Activated CD4-positive, CD25-positive, alpha-beta regulatory T cell (primary cell): ENCODE results near the gene KIAA0586.
"Not testable (repeated sequence)": the region's sequence is repeated elsewhere in the genome, so short reads cannot be mapped to it uniquely, and the experiment has no call there.

ENCODE experiments used
- DNase-seq, 4 experiments: peaks; one replicate each; lab custom pipeline; 2025; lab: John Stamatoyannopoulos, UW

Gene KIAA0586

DNA sequence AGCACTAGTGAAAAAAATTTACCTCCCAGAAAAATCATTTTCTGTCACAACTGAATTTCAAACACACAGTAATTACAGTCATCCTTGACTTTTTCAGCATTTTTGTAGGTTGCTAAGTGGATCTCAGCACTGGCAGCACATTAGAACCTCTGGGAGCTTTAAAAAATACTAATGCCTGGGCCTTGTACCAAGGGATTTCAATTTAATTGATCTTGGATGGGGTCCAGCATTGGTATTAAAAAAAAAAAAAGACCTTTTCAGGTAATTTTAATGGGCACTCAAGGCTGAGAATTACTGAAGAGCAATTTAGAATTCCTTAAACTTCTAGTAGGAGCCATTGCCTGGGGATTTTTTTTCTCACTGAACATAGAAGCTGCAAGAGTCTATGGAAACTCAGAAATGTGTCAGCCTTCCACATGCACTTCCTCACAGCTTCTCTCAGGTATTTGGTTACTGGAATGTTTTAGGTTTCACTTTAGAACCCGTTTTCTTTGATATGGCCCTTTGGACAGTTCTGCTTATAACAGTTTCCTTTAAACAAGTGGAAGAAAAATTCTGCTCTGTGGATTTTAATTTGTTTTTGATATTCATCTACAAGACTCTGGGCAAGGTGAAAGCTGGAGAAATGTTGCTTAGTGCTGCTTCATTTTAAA is 121.7 kb downstream of the KIAA0586 start:
- no peak for DNase-seq

DNA sequence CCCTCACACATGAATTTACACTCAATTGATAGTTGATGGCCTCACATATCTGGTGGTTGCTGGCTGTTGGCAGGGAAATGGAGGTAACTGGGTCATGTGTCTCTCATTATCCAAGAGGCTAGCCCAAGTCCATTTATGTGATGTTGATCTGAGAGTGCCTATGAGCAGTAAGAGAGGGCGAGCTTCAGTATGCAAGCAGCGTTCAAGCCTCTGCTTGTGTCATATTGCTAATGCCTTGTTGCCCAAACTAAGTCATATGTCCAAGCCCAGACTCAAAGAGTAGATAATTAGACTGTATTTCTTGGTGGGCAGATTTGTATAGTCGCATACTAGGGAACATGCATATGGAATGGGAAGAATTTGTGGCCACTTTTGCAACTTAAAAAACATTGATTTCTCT is 126.4 kb downstream of the KIAA0586 start:
- no peak for DNase-seq

- DNase-seq, result no peak
Measured at GRCh38 chr14:58555647-58556046, 128.1 kb downstream of the KIAA0586 start.

DNA sequence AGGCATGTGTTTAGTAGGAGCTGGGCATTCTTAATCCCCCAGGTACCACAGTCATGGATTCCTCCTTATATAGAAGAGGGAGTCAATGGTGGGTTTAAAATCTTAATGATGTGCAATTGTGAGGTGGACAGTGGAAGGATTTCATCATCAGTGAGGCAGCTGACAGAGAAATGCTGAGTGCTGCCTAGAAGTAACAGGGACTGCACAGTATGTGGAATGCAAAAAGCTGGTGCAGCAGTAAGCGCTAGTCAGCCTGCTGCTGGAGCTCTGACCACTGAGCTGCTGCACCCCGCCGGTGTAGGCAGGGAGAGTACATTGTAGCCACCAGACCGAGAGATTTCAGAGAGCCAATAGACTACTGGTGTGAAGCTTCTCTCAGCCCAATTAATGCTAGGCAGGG is 129.7 kb downstream of the KIAA0586 start:
- no peak for DNase-seq

DNA sequence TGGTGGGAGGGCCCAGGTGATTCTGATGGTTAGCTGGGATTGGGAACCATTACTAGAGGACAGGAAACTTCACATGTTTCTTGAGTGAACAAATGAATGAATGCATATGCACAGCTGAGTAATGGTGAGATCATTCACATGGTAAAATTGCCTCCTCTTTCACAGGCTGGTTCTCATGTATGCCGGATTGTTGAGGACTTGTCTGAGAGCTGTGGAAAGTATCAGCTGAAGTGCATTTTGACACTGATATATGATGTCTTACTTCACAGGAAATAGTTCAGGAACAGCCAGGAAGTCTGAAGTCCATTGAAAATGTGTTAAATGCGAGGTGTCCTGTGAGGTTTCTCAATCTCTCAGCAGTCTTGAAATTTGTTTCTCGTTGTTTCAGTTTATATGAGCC is 132.7 kb downstream of the KIAA0586 start:
- no peak for DNase-seq

GRCh38 chr14:58562141-58562540 is 134.6 kb downstream of the KIAA0586 start:
- DNase-seq, result no peak

- no peak for DNase-seq
Measured at GRCh38 chr14:58563978-58564377, 136.5 kb downstream of the KIAA0586 start.

GRCh38 chr14:58565832-58566231 is 138.3 kb downstream of the KIAA0586 start:
- no peak for DNase-seq

DNA sequence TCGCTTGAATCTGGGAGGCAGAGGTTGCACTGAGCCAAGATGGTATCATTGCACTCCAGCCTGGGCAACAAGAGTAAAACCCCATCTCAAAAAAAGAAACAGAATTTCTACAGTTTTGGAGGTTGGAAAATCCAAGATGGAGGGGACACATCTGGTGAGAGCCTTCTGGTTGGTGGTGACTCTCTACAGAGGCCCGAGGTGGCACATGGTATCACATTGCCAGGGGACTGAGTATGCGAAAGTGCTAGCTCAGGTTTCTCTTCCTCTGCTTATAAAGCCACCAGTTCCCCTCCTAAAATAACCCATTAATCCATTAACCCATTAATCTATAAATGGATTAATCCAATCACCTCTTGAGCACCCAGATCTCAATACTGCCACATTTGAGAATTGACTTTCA is 139.5 kb downstream of the KIAA0586 start:
- DNase-seq, result no peak

DNA sequence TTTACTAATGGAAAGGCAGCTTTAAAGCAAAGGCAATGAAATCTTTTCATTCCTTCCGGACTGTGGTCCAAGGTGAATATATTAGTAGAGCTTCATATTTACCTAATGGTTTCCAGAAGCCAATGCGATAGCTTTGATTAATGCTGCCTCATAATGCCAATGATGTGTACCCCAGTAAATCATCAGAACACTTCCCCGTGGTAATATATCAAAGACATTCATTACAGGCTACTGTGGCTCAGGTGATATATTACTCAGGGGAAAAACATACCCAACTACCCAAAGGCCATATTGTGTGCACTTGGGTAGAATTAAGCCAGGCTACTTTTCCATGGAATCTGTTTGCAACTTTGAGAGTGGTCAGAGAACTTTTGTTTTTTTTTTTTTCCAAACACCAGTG is 140.8 kb downstream of the KIAA0586 start:
- no peak for DNase-seq

DNA sequence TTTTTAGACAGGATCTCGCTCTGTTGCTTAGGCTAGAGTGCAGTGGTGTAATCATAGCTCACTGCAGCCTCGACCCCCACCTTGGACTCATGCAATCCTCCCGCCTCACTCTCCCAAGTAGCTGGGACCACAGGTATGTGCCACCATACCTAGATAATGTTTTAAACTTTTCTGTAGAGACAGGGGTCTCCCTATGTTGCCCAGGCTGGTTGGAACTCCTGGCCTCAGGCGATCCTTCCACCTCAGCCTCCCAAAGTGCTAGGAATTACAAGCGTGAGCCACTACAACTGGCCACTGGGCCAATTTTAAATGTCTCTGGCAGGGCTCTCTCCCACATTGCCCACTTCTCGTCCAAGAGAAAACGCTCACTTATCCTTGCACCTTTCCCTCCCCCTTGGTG is 143.7 kb downstream of the KIAA0586 start:
- no peak for DNase-seq

DNA sequence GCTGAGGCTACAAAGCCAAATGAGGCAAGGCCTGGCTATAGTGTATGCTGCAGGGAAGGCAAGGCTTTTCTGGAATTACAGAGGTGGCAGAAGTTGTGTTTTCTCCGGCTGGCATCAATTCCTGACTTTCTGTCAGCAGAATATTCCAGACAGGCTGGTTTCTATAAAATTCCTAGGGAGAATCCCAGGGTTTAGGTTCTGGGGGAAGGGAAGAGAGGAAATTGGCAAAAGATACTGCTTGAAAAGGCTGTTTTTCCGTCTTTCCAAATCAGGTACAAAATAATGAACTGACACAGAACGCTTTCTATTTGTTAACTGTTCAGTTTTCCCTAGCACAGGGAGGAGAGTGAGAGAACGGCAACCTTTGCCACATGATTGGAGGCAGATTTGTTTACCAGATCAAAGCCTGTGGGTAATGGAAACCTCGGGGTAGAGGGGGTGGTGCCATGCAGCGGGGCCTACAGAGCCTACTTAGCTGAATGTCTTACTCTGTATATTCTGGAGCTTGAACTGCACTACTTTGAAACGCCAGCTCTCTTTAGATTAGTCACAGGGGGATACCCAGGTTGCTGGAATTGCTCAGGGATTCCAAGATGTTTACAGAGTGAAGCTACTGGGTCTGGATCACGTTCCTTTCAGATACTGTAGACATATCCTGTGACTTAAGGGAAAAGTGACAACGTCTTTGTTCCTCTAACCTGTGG is 144.4 kb downstream of the KIAA0586 start:
- DNase-seq, result no peak

DNA sequence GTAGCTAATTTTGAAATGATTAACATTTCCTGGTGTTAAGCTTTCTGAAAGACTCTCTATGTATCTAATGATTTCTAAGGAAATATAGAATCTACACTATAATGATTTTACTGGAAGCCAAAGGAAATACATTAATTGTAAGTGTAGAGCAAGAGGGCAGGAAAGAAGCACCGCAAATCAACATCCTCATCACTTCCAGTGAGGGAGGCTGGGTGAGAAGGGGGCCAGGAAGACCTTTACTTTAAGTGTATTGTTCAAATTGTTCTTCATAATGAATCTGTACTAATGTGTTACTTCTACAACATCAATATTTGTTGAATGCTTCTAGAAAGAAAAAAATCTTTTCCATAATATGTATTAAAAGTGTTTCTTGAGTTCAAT is 144.9 kb downstream of the KIAA0586 start:
- DNase-seq, result no peak

- no peak for DNase-seq
Measured at GRCh38 chr14:58572863-58573262, 145.3 kb downstream of the KIAA0586 start.

- no peak for DNase-seq
Measured at GRCh38 chr14:58574623-58575022, 147.1 kb downstream of the KIAA0586 start.

DNA sequence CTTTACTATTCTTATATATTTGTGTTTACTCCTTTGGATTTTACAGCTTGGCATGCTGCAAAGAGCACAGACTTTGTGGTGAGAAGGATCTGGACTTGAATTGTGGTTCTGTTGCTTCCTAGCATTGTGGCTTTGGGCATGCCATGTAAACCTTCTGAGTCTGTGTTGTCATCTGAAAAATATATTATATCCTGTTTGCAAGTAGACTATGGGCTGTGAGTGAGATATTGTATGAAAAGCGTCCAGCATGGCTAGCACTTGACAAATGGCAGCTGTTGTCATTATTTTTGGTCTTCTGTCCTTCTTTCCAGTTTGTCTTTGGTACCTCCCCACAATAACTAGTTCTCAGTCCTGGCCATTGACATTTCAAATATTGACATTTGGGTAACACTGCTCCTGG is 148.4 kb downstream of the KIAA0586 start:
- no peak for DNase-seq

DNA sequence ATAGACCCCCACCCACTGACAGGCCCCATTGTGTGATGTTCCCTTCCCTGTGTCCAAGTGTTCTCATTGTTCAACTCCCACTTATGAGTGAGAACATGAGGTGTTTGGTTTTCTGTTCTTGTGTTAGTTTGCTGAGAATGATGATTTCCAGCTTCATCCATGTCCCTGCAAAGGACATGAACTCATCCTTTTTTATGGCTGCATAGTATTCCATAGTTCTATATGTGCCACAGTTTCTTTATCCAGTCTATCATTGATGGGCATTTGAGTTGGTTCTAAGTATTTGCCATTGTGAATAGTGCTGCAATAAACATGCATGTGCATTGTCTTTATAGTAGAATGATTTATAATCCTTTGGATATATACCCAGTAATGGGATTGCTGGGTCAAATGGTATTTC is 152.5 kb downstream of the KIAA0586 start:
- DNase-seq, result not testable (repeated sequence)

- not testable (repeated sequence) for DNase-seq
Measured at GRCh38 chr14:58581389-58581788, 153.9 kb downstream of the KIAA0586 start.

- DNase-seq, result no peak
Measured at GRCh38 chr14:58584383-58584782, 156.9 kb downstream of the KIAA0586 start.

DNA sequence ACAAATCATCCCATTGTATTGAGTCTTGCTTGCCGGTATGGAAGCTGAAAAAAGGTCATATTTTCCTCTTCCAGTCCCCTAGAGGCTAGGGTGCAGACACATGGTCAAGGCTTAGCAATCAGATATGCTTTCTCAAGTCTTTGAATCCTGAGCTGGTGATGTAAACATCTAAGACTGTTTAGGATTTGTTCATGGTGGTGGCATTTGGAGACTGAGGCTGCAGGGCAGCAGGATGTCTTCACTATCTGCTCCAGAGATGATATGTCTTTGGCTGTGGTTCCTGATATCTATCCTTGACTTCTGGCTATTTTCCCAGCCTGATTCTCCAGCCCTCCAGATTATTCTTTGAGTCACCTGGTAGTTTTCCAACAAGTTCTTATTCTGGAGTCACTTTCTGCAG is 159.8 kb downstream of the KIAA0586 start:
- no peak for DNase-seq

GRCh38 chr14:58588321-58588720 is 160.8 kb downstream of the KIAA0586 start:
- DNase-seq, result not testable (repeated sequence)

GRCh38 chr14:58593977-58594376 is 166.5 kb downstream of the KIAA0586 start:
- DNase-seq, result no peak

GRCh38 chr14:58597041-58597440 is 169.5 kb downstream of the KIAA0586 start:
- DNase-seq, result no peak
